K562 (cell line): ENCODE measurements around the gene MTIF3. TPM values are rescaled to one million over a fixed set of nuclear protein-coding genes. Genes with fewer than 3 reads are reported as not detected.

Source experiments
- ATAC-seq: fragments of 200-7000 bp; cut with Tn5 transposase; 3 replicates; pipeline ENCODE4 v1.9.1; 2020; ENCODE audit warnings: moderate library complexity
- BruUV-seq: library from RNA; stranded (reverse); fragments of 400-500 nt; replicated peaks from 2 replicates; lab custom pipeline; 2021; lab: Mats Ljungman, UMichigan
- CTCF ChIA-PET: fragments of 300-600 bp; formaldehyde crosslinking; extraction: SDS; loops from one replicate; lab custom pipeline; 2021; ENCODE audit warnings: low intra/inter-chr PET ratio; lab: Yijun Ruan, JAX
- POLR2A ChIA-PET: fragments of 300-600, 350-650 bp; sonication (Branson Sonifier 250); formaldehyde crosslinking; extraction: SDS; loops from one replicate; lab custom pipeline; 2021; ENCODE audit warnings: antibody characterized with exemption, inconsistent platforms; lab: Yijun Ruan, JAX
- DNase-seq, 4 experiments: peaks; one replicate each; pipeline versions ENCODE4 v3.0.0 to v3.0.0-alpha.2; 2011 to 2018; ENCODE audit warnings: low spot score in 3 of 4, mixed read lengths in 3 of 4; ENCODE audit errors: extremely low read depth in 1 of 4
- FAIRE-seq: peaks from 2 replicates; lab custom pipeline; 2011; peaks lifted over from hg19 to GRCh38; lab: Jason Lieb, UNC
- H2AFZ ChIP-seq: 2 replicates; pipeline ENCODE4 v1.6.0; 2011; ENCODE audit warnings: low read depth, low read length, control low read depth, inconsistent platforms
- H3K27ac ChIP-seq: fragments of 200-600 bp; 3 replicates; pipeline ENCODE4 v1.8.0; 2011; ENCODE audit warnings: low read depth, mild to moderate bottlenecking, control low read depth, inconsistent platforms, low read length, moderate library complexity, mixed read lengths; ENCODE audit errors: extremely low read depth
- H3K27me3 ChIP-seq, 2 experiments: fragments of 300-600 bp in 1 of 2; 2 replicates in 1 of 2; 3 replicates in 1 of 2; pipeline versions ENCODE4 v1.6.0 to v1.8.0; 2011; ENCODE audit warnings: inconsistent platforms in 2 of 2, low read length in 2 of 2, mild to moderate bottlenecking in 1 of 2, mixed read lengths in 1 of 2, moderate library complexity in 1 of 2; ENCODE audit not compliant: control insufficient read depth in 2 of 2, insufficient read depth in 2 of 2
- H3K36me3 ChIP-seq: fragments of 300-600 bp; 3 replicates; pipeline ENCODE4 v1.8.0; 2011; ENCODE audit warnings: mild to moderate bottlenecking, low read length, inconsistent platforms; ENCODE audit not compliant: control insufficient read depth, insufficient read depth
- H3K4me1 ChIP-seq, 2 experiments: fragments of 200-600 bp in 1 of 2; replicated peaks in 1 of 2; 2 replicates in 1 of 2; 3 replicates in 1 of 2; pipeline versions ENCODE4 v1.5.1 to v1.8.0; 2011; ENCODE audit warnings: inconsistent platforms in 2 of 2, low read length in 2 of 2, mild to moderate bottlenecking in 1 of 2, mixed read lengths in 1 of 2, moderate library complexity in 1 of 2; ENCODE audit not compliant: control insufficient read depth in 2 of 2, insufficient read depth in 2 of 2
- H3K4me2 ChIP-seq: 2 replicates; pipeline ENCODE4 v1.6.1; 2011; ENCODE audit warnings: low read length, control low read depth, inconsistent platforms, mixed read lengths; ENCODE audit not compliant: insufficient read depth
- H3K4me3 ChIP-seq: fragments of 200-600 bp; sonication (generic), shearing (Covaris generic); 2 replicates; pipeline ENCODE4 v1.5.1; 2016; ENCODE audit warnings: control low read depth, inconsistent platforms
- H3K79me2 ChIP-seq: fragments of 200-600 bp; 3 replicates; pipeline ENCODE4 v1.8.0; 2011; ENCODE audit warnings: low read length, inconsistent platforms; ENCODE audit not compliant: control insufficient read depth, insufficient read depth
- H3K9ac ChIP-seq, 2 experiments: 2 replicates each; pipeline versions ENCODE4 v1.6.0 to v1.6.1; 2011; ENCODE audit warnings: low read depth in 2 of 2, low read length in 2 of 2, control low read depth in 1 of 2, inconsistent platforms in 1 of 2, mild to moderate bottlenecking in 1 of 2, mixed read lengths in 1 of 2; ENCODE audit not compliant: insufficient read depth in 1 of 2
- H3K9me1 ChIP-seq: one replicate; pipeline ENCODE4 v1.6.0; 2011; ENCODE audit warnings: inconsistent platforms, mild to moderate bottlenecking, low read length, moderate library complexity; ENCODE audit not compliant: control insufficient read depth, insufficient read depth
- H3K9me3 ChIP-seq: replicated peaks from 2 replicates; pipeline ENCODE4 v1.5.1; 2011; ENCODE audit warnings: low read depth, low read length, inconsistent platforms; ENCODE audit not compliant: control insufficient read depth, insufficient read depth
- H4K20me1 ChIP-seq: replicated peaks from 2 replicates; pipeline ENCODE4 v1.6.1; 2011; ENCODE audit warnings: low read length, inconsistent platforms, mixed read lengths; ENCODE audit not compliant: control insufficient read depth, insufficient read depth
- CBX3 ChIP-seq, 2 experiments: IDR thresholded peaks; 1 replicate in 1 of 2; 2 replicates in 1 of 2; pipeline ENCODE4 v1.6.1; 2012; ENCODE audit warnings: inconsistent platforms in 2 of 2, low read length in 2 of 2, borderline replicate concordance in 1 of 2, control low read depth in 1 of 2
- ELF4 ChIP-seq: fragments of 450-650 bp; formaldehyde crosslinking; IDR thresholded peaks from 2 replicates; pipeline ENCODE4 v1.4.0; 2022; ENCODE audit warnings: missing genetic modification characterization
- GABPB1 ChIP-seq: sonication (generic); formaldehyde crosslinking; IDR thresholded peaks from 2 replicates; pipeline ENCODE4 v1.8.0; 2022; ENCODE audit warnings: mild to moderate bottlenecking, missing genetic modification reagents
- GABPB2 ChIP-seq: fragments of 250-450 bp; sonication (Bioruptor Pico); conservative IDR thresholded peaks from 2 replicates; pipeline ENCODE4 v1.5.1; 2021; ENCODE audit warnings: mild to moderate bottlenecking
- NR2F6 ChIP-seq: fragments of 450-650 bp; formaldehyde crosslinking; IDR thresholded peaks from 2 replicates; pipeline ENCODE4 v1.4.0; 2020; ENCODE audit warnings: mild to moderate bottlenecking
- RB1 ChIP-seq: fragments of 450-650 bp; IDR thresholded peaks from 2 replicates; pipeline ENCODE4 v1.6.1; 2017; ENCODE audit warnings: low read depth, mild to moderate bottlenecking
- SMC3 ChIP-seq: conservative IDR thresholded peaks from 2 replicates; pipeline ENCODE4 v1.6.1; 2011; ENCODE audit warnings: low read depth, low read length, improper control_type of control experiment; ENCODE audit not compliant: insufficient read depth
- TSC22D4 ChIP-seq: fragments of 450-650 bp; IDR thresholded peaks from 2 replicates; pipeline ENCODE4 v1.6.1; 2016; ENCODE audit warnings: missing genetic modification characterization, missing biosample characterization, control low read depth
- ZNF644 ChIP-seq: fragments of 200-800 bp; sonication (Bioruptor generic); IDR thresholded peaks from 2 replicates; pipeline ENCODE4 v1.6.1; 2016; ENCODE audit warnings: low read depth, missing genetic modification characterization, missing compliant biosample characterization
- WGBS: fragments of 100-300 bp; shearing (Covaris generic); methylation state at CpG from one replicate; pipeline ENCODE4 v1.1.6; 2016; ENCODE audit warnings: low coverage, mixed read lengths; ENCODE audit not compliant: insufficient coverage; ENCODE audit errors: missing lambda C conversion rate; 5-methylcytosine and 5-hydroxymethylcytosine counted together
- in situ Hi-C: fragments of 300-500 bp; cut with MboI; formaldehyde crosslinking; loops from 4 replicates; pipeline ENCODE4 v1.15.0; 2018; ENCODE audit warnings: inconsistent platforms, mixed read lengths
- intact Hi-C: fragments of 100-400 bp; cut with micrococcal nuclease; formaldehyde crosslinking; loops from 2 replicates; pipeline ENCODE4 v1.14.2; 2022
- polyA plus RNA-seq, 8 experiments: library from polyadenylated mRNA; depleted of rRNA in 4 of 8; stranded (reverse) in 5 of 8; unstranded in 3 of 8; fragments of >200 nt; fragmentation: Nextera tagmentation in 2 of 8; fragmentation: Illumina TruSeq in 1 of 8; extraction: Ambion mirVana in 2 of 8; extraction: Trizol in 1 of 8; gene quantifications; 2 replicates each; pipeline versions ENCODE4 v1.2.1 to v1.2.3, GENCODE V29; 2011 to 2014; ENCODE audit warnings: inconsistent platforms in 1 of 8, missing spikeins in 1 of 8
- total RNA-seq, 7 experiments: library from RNA; depleted of rRNA in 6 of 7; stranded (reverse); fragments of >200 nt in 6 of 7; fragmentation: Illumina TruSeq in 2 of 7; extraction: Trizol in 2 of 7; gene quantifications; 2 replicates each; pipeline versions ENCODE4 v1.2.1 to v1.2.3, GENCODE V29; 2011 to 2021; ENCODE audit warnings: low replicate concordance in 1 of 7
- TF ChIP-seq, protein P1 (sequence below): fragments of 250-450 bp; sonication (Bioruptor Pico); IDR thresholded peaks from 2 replicates; pipeline ENCODE4 v1.5.0; 2021
- TF ChIP-seq, protein P2 (sequence below), 2 experiments: fragments of 450-650 bp; formaldehyde crosslinking in 1 of 2; IDR thresholded peaks; 2 replicates each; pipeline versions ENCODE4 v1.4.0 to v1.6.1; 2014 to 2020; ENCODE audit warnings: mild to moderate bottlenecking in 2 of 2, borderline replicate concordance in 1 of 2, low read depth in 1 of 2
- TF ChIP-seq, protein P3 (sequence below): sonication (generic); formaldehyde crosslinking; IDR thresholded peaks from 2 replicates; pipeline ENCODE4 v1.9.0; 2022; ENCODE audit warnings: mild to moderate bottlenecking, missing genetic modification reagents

MTIF3 gene
- total and polyA plus RNA-seq, 9 of the 15 experiments (the other 6 are each of a cell fraction or from before 2014, with no cell fraction given), result 23.5 to 73.6 (median 45.2) TPM

DNA sequence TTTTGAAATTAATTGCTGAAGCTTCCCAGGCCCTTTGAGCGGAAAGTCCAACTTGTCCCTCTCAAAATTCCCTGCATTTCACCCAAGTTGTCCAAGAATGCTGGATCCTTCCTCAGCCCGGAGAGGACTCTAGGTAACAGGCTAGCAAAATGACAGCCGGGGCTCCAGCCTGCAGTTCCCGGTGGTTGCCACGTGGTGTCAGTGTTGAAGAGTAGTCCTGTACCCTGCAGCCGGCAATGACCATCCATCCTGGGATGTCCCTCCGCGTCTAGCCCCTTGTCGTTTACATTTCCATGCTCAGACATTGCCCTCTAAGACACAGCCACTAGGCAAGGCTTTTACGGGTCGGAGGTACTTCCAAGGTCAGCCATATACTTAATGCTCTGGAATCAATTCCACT, 31.4 kb upstream of the MTIF3 start:
- H3K4me2 ChIP-seq, result no peak overlapping the region
- 2% methylated on average over 9 of the region's 11 CpGs for WGBS
- FAIRE-seq (peak; percentile 84), ATAC-seq (peak; percentile 88), DNase-seq (peak; percentile 57 to 69 (median 64))
- in situ Hi-C loops (loop anchor here (10.0 kb wide), 1 partner anchor 343 kb away; no protein-coding TSS in a partner anchor), intact Hi-C loops (loop anchor here (2.0 kb wide), 1 partner anchor 345 kb away; no protein-coding TSS in a partner anchor)
- H4K20me1 ChIP-seq, result no peaks in the 10 kb centered on the region
- peaks cover 3% of the 10 kb centered on the region; the same call in 1 of the 2 replicates for H3K9me3 ChIP-seq
- POLR2A ChIA-PET, result interaction anchor here (0.6 kb wide), 1 partner anchor 75 kb away, joined by 3 read pairs; no protein-coding TSS in a partner anchor
- no peak overlapping the region for H3K9ac ChIP-seq
- H3K27me3 ChIP-seq, result peaks cover 4 to 5% of the 10 kb centered on the region in 2 experiments; a peak in 3 of 5 replicates
- no peak overlapping the region for H2AFZ ChIP-seq
- no peaks in the 10 kb centered on the region for H3K79me2 ChIP-seq
- H3K4me3 ChIP-seq, result no peak overlapping the region
- H3K4me1 ChIP-seq, result no peaks in the 10 kb centered on the region; a peak in 3 of 5 replicates
- no TSS peak for BruUV-seq
- CTCF ChIA-PET, result no interaction called here
- no peaks in the 10 kb centered on the region for H3K36me3 ChIP-seq
- no peaks in the 10 kb centered on the region for H3K9me1 ChIP-seq
- no peak overlapping the region for H3K27ac ChIP-seq
- TF ChIP-seq, protein P1, sequence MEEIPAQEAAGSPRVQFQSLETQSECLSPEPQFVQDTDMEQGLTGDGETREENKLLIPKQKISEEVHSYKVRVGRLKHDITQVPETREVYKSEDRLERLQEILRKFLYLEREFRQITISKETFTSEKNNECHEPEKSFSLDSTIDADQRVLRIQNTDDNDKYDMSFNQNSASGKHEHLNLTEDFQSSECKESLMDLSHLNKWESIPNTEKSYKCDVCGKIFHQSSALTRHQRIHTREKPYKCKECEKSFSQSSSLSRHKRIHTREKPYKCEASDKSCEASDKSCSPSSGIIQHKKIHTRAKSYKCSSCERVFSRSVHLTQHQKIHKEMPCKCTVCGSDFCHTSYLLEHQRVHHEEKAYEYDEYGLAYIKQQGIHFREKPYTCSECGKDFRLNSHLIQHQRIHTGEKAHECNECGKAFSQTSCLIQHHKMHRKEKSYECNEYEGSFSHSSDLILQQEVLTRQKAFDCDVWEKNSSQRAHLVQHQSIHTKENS (CRISPR knock-in tag), result no peak
- peak in 1 of 2 experiments; percentile 49; a peak in 1 of 3 replicates for TF ChIP-seq CBX3 (IDR thresholded peaks at IDR 0.05; ENCODE audit: borderline replicate concordance in 1 of 2, low read length in 2 of 2)
- TF ChIP-seq TSC22D4 (tag), result no peak
- no peak for TF ChIP-seq ELF4 (CRISPR knock-in tag)
- TF ChIP-seq GABPB2 (CRISPR knock-in tag), result no peak
- TF ChIP-seq GABPB1, result no peak
- no peak for TF ChIP-seq ZNF644 (tag)
- no peak for TF ChIP-seq NR2F6 (CRISPR knock-in tag)
- TF ChIP-seq SMC3, result peak; percentile 36
- TF ChIP-seq, protein P2, sequence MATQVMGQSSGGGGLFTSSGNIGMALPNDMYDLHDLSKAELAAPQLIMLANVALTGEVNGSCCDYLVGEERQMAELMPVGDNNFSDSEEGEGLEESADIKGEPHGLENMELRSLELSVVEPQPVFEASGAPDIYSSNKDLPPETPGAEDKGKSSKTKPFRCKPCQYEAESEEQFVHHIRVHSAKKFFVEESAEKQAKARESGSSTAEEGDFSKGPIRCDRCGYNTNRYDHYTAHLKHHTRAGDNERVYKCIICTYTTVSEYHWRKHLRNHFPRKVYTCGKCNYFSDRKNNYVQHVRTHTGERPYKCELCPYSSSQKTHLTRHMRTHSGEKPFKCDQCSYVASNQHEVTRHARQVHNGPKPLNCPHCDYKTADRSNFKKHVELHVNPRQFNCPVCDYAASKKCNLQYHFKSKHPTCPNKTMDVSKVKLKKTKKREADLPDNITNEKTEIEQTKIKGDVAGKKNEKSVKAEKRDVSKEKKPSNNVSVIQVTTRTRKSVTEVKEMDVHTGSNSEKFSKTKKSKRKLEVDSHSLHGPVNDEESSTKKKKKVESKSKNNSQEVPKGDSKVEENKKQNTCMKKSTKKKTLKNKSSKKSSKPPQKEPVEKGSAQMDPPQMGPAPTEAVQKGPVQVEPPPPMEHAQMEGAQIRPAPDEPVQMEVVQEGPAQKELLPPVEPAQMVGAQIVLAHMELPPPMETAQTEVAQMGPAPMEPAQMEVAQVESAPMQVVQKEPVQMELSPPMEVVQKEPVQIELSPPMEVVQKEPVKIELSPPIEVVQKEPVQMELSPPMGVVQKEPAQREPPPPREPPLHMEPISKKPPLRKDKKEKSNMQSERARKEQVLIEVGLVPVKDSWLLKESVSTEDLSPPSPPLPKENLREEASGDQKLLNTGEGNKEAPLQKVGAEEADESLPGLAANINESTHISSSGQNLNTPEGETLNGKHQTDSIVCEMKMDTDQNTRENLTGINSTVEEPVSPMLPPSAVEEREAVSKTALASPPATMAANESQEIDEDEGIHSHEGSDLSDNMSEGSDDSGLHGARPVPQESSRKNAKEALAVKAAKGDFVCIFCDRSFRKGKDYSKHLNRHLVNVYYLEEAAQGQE (IDR thresholded peaks at IDR 0.05; ENCODE audit: borderline replicate concordance), result peak; percentile 38; the same call in 1 of the 2 replicates
- TF ChIP-seq, protein P2 (CRISPR knock-in tag; IDR thresholded peaks at IDR 0.05; ENCODE audit: low read depth), result no peak
- TF ChIP-seq, protein P3, sequence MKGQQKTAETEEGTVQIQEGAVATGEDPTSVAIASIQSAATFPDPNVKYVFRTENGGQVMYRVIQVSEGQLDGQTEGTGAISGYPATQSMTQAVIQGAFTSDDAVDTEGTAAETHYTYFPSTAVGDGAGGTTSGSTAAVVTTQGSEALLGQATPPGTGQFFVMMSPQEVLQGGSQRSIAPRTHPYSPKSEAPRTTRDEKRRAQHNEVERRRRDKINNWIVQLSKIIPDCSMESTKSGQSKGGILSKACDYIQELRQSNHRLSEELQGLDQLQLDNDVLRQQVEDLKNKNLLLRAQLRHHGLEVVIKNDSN (CRISPR knock-in tag), result peak; percentile 24; the same call in 1 of the 2 replicates
- TF ChIP-seq RB1, result 0 out of 2 replicates have a peak, but pooled peaks have one; percentile 25
